NCI-H2171 treated with DMSO at 0.1 percent for 48 hours (cell line): ENCODE results near the gene GCK.
A peak's percentile ranks its signal among the peaks of the same experiment; 100 is the strongest.

ENCODE experiments used
- DNase-seq: peaks from one replicate; lab custom pipeline; 2025; lab: John Stamatoyannopoulos, UW

Gene GCK

GRCh38 chr7:44222776-44223261 lies 33.6 kb upstream of the GCK start:
- peak; percentile 60 for DNase-seq

GRCh38 chr7:44222074-44222473 lies 32.8 kb upstream of the GCK start:
- DNase-seq: peak; percentile 76

GRCh38 chr7:44221231-44221791 lies 32.1 kb upstream of the GCK start:
- no peak for DNase-seq

- no peak for DNase-seq
Measured at GRCh38 chr7:44220358-44221112, 31.3 kb upstream of the GCK start.

GRCh38 chr7:44220046-44220357 lies 30.8 kb upstream of the GCK start:
- DNase-seq: no peak

- peak; percentile 91 for DNase-seq
Measured at GRCh38 chr7:44219371-44220045, 30.3 kb upstream of the GCK start.

- DNase-seq: peak; percentile 91
Measured at GRCh38 chr7:44218418-44219201, 29.4 kb upstream of the GCK start.

- DNase-seq: no peak
Measured at GRCh38 chr7:44217852-44218402, 28.7 kb upstream of the GCK start.

- DNase-seq: no peak
Measured at GRCh38 chr7:44217223-44217714, 28.0 kb upstream of the GCK start.

GRCh38 chr7:44216521-44217222 lies 27.4 kb upstream of the GCK start:
- DNase-seq: no peak

GRCh38 chr7:44216019-44216418 lies 26.8 kb upstream of the GCK start:
- peak; percentile 72 for DNase-seq

GRCh38 chr7:44215531-44215930 lies 26.3 kb upstream of the GCK start:
- DNase-seq: no peak

- DNase-seq: no peak
Measured at GRCh38 chr7:44213877-44214388, 24.7 kb upstream of the GCK start.

GRCh38 chr7:44213206-44213876 lies 24.1 kb upstream of the GCK start:
- DNase-seq: no peak

GRCh38 chr7:44212581-44213184 lies 23.4 kb upstream of the GCK start:
- DNase-seq: no peak

- no peak for DNase-seq
Measured at GRCh38 chr7:44212018-44212417, 22.8 kb upstream of the GCK start.

- DNase-seq: no peak
Measured at GRCh38 chr7:44211126-44211675, 22.0 kb upstream of the GCK start.

- no peak for DNase-seq
Measured at GRCh38 chr7:44210107-44210506, 20.9 kb upstream of the GCK start.

GRCh38 chr7:44208085-44208484 lies 18.8 kb upstream of the GCK start:
- DNase-seq: no peak

- no peak for DNase-seq
Measured at GRCh38 chr7:44206008-44206407, 16.8 kb upstream of the GCK start.
